ENCODE data around the gene SEL1L3. TPM values are rescaled to one million over a fixed set of nuclear protein-coding genes. Genes with fewer than 3 reads are reported as not detected.

SEL1L3 gene
- total RNA-seq, 1 donor from 2014 or later = 13.3 TPM

DNA sequence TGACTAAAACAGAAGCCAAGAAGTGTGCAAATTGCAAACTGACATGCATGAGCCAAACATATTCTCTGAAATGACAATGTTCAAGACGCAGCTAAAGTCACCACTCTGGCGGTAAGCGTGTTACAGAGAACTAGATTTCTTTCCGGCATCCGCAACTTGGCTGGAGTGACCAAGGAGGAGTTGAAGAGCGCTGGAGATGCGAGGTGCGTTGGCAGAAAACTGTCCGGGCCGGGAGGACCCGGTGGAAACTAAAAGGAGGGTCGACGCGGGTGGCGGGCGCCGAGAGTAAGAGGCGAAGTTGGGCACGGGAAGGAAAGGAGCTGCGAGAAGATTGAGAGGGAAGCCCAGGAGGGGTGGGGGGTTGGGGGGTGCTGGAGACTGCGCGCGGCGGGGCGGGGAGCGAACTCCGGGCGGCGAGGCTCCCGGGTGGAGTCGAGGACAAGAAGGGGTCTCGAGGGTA, 807 bp downstream of the SEL1L3 start:
- intact Hi-C loops (cut with DNase I) = no loop called here
- no peak overlapping the region for H3K27ac ChIP-seq
- H3K4me3 ChIP-seq = peak overlapping the region; percentile 78 to 80
- TF ChIP-seq CTCF (IDR thresholded peaks at IDR 0.05) = no peak
- no peaks in the 10 kb centered on the region for H3K9me3 ChIP-seq
- H3K36me3 ChIP-seq = no peaks in the 10 kb centered on the region
- no peaks in the 10 kb centered on the region for H3K27me3 ChIP-seq
- peaks cover 0 to 6% of the 10 kb centered on the region in 2 donors for H3K4me1 ChIP-seq
- DNase-seq (ENCODE audit: low spot score in 2 of 2) = no peak

DNA sequence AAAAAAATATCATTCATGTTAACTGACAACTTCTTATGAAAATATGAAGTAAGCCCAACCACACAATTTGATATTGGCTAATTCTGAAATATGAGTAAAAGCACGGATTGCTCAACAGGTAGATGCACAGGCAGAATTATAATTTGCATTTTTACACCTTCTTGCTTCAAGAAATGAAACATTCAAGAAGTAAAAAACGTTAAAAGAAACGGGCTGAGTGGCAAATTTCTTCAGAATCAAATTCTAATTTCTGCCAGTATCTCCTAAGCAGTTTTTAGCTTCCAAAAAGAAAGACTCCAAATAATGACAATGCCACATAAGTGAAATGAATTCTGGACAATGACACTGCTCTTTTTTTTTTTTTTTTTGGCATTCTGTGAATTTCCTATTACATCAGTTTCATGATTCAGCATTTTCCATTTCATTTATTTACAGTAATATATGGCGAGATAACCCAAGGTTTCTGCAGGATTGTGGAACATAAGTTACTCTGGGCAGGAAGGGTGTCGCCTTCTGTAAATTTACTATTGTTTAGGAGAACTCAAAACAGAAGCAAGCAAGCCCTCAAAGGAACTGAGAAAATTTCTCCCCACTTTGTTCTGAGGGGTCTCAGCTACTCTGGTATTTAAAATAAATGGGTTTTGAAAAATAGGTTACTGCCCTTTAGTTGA, 1.4 kb downstream of the SEL1L3 start:
- no peak for TF ChIP-seq CTCF (IDR thresholded peaks at IDR 0.05)
- Histone ChIP-seq H3K27ac (no peak overlapping the region), H3K27me3 (no peaks in the 10 kb centered on the region), H3K36me3 (no peaks in the 10 kb centered on the region), H3K4me1 (peaks cover 0 to 6% of the 10 kb centered on the region in 2 donors), H3K4me3 (peak overlapping the region; percentile 78 to 80), H3K9me3 (no peaks in the 10 kb centered on the region)
- DNase-seq (ENCODE audit: low spot score in 2 of 2) = no peak
- intact Hi-C loops (cut with DNase I) = no loop called here

GRCh38 chr4:25860586-25861279, 2.1 kb downstream of the SEL1L3 start:
- intact Hi-C loops (cut with DNase I) = no loop called here
- Histone ChIP-seq H3K4me1 (peaks cover 0 to 6% of the 10 kb centered on the region in 2 donors), H3K9me3 (no peaks in the 10 kb centered on the region), H3K27me3 (no peaks in the 10 kb centered on the region), H3K4me3 (no peak overlapping the region), H3K36me3 (no peaks in the 10 kb centered on the region), H3K27ac (no peak overlapping the region)
- TF ChIP-seq CTCF (IDR thresholded peaks at IDR 0.05) = no peak
- DNase-seq (ENCODE audit: low spot score in 2 of 2) = peak in 1 of 2 donors; percentile 79

GRCh38 chr4:25859429-25860148, 3.2 kb downstream of the SEL1L3 start:
- intact Hi-C loops (cut with DNase I) = no loop called here

More at GRCh38 chr4:25859429-25860148, 3.2 kb downstream of the SEL1L3 start:
- no peak for DNase-seq (ENCODE audit: low spot score in 2 of 2)
- Histone ChIP-seq H3K27ac (no peak overlapping the region), H3K27me3 (no peaks in the 10 kb centered on the region), H3K36me3 (no peaks in the 10 kb centered on the region), H3K4me3 (no peak overlapping the region), H3K4me1 (peaks cover 0 to 6% of the 10 kb centered on the region in 2 donors), H3K9me3 (no peaks in the 10 kb centered on the region)
- no peak for TF ChIP-seq CTCF (IDR thresholded peaks at IDR 0.05)

Measured in ascending aorta (tissue), 2 donors.